GM19324 (cell line): ENCODE measurements around the gene ITGAD.
"Not testable (repeated sequence)": the region's sequence is repeated elsewhere in the genome, so short reads cannot be mapped to it uniquely, and the experiment has no call there.

ENCODE experiments used
- ATAC-seq: cut with Tn5 transposase; IDR thresholded peaks from one replicate; pipeline ENCODE4 v1.9.1; 2021; ENCODE audit warnings: mild to moderate bottlenecking, moderate library complexity; ENCODE audit not compliant: unreplicated experiment, low FRiP score

ITGAD gene

DNA sequence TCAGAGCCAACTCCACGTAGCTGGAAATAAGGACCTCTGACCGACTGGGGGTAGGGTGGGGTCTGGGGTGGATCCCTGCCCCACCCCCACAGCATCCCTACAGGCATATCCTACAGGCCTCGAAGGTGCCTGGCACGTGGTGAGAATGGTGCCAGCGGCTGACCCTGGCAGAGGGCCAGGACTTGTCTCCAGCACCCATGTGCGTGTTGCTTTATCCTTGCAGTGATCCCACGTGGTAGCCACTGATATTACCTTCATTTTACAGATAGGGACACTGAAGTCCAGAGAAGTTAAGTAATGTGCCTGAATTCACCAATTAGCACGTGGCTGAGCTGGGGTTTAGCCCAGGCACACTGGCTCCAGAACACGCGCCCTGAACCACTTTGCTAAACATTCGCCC is 8.3 kb downstream of the ITGAD start:
- ATAC-seq, result no peak

DNA sequence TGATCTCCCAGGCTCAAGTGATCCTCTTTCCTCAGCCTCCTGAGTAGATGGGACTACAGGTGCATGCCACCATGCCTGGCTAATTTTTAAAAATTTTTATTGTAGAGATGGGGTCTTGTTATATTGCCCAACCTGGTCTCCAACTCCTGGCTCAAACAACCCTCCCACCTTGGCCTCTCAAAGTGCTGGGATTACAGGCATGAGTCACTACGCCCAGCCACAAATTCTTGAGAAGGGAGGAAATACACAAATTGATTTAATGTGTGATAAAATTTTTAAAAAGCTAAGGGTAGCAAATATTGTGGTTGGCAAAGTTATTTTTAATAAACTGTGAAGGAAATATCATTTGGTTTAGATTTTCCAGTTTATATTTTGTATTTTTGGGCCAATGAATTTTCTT is 9.6 kb downstream of the ITGAD start:
- ATAC-seq, result no peak

DNA sequence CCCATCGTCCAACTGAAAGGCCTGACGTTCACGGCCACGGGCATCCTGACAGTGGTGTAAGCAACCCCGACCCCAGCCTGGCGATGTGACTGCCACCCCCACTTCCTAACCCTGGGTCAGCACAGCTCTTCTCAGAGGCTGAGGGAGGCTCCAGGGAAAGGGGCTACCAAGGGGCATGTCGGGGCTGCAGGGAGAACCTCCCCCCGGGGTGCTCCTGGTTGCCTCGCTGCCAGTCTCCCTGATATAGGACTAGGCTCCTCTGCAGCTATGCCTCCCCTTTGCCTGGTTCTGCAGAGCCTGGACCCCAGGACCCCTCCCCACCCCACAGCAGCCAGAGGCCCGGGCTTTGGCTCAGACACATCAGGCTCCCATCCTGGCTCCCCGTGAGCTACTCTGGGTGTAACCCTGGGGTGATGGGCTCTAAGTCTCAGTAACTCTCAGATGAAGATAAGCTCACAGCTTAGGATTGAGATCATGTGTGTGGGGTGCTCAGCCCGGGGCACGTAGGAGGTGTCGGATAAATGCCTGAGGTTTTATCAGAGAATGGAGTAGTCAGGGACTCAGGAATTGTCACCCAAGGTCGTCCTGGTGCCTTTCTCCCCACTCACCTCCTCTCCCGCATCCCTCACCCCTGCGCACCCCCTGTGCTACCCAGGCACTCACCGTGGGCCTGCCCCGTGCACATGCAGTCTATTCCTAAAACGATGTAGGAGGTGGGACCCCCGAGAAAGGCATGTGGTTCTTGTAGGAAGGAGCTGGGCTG is 10.6 kb downstream of the ITGAD start:
- no peak for ATAC-seq

DNA sequence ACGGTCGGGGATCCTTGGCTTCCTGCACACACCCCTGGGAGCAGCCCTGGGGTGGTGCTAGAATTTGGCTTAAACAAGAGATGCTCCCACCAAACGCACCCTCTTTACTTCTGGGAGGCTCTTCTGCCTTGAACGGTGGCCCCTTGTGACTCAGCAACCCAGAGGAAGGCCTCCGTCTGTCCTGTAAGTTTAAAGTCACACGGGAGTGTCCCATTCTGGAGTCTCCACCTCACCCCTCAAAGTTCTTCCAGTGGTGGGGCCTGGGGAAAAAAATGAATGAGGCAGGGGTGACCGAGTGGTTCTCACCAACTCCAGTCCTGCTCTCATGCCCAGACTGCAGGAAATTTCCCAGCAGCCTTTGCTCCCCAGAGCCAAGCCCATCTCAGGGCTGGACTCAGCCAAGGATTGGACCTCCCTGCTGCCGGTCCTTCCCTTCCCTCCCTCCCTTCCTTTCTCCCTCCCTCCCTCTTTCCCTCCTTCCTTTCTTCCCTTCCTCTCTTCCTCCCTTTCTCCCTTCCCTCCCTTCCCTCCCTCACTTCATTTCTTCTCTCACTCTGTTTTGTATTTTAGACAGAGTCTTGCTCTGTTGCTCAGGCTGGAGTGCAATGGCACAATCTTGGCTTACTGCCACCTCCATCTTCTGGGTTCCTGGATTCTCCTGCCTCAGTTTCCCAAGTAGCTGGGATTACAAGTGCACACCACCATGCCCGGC is 11.4 kb downstream of the ITGAD start:
- no peak for ATAC-seq

DNA sequence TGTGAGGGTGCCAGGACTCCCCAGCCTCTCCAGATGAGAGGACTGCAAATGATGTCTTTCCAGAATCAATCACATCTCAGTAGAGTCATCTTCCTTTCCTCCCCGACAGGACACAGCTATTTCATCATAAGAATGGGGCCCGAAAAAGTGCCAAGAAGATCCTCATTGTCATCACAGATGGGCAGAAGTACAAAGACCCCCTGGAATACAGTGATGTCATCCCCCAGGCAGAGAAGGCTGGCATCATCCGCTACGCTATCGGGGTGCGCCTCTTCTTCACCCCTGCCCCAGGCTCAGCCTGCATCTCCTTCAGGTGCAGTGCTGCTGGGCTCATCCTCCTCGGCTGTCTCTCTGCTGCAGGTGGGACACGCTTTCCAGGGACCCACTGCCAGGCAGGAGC is 14.3 kb downstream of the ITGAD start:
- no peak for ATAC-seq

DNA sequence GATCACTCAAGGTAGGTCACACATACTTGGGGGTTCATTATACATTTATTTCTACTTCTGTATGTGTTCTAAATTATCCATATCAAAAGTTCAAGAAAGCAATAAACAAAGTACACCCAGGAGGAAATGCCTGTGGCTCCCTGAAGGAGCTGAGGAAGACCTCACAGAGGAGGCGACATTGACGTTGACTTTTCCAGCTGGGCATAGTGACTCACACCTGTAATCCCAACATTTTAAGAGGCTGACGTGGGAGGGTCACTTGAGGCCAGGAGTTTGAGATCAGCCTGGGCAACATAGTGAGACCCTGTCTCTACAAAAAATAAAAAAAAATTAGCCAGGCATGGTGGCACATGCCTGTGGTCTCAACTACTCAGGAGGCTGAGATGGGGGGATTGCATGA is 16.3 kb downstream of the ITGAD start:
- ATAC-seq, result no peak

DNA sequence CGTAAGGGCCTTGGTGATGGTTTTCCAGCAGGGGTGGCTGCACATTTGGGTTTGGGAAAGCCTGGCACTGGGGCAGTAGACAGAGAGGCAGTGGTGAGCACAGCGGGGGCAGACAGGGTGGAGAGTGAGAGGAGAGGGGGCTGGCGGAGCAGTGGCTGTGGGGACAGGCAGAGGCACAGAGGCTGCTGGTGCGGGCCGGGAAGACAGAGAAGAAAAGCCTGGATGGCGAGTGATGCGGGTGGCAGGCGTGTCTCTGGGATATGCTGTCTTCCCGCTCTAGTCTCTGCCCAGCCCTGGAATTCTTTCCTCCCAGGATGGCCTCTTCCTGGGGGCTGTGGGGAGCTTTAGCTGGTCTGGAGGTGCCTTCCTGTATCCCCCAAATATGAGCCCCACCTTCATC is 16.9 kb downstream of the ITGAD start:
- no peak for ATAC-seq

DNA sequence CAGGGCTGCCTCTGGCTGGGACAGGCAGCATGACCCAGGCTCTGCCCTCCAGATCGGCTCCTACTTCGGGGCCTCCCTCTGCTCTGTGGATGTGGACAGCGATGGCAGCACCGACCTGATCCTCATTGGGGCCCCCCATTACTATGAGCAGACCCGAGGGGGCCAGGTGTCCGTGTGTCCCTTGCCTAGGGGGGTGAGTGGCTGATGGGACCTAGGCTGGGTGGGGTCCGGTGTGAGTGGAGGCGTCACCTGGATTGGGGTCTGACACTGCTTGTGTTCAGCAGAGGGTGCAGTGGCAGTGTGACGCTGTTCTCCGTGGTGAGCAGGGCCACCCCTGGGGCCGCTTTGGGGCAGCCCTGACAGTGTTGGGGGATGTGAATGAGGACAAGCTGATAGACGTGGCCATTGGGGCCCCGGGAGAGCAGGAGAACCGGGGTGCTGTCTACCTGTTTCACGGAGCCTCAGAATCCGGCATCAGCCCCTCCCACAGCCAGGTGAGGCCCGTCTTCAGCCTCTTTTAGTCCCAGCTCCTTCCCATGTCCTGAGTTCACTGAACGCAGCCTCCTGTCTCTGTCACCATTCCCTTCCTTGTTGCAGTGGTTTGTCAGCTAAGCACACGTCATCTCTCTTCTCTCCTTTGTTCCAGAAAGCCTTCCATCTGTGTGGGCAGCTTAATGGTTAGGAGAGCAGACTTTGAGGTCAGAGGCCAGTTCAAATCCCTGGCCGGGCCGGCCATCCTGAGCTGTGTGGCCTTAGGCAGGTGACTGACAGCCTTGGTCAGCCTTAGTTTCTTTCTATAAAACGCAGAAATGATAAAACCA is 18.1 kb downstream of the ITGAD start:
- ATAC-seq, result no peak

DNA sequence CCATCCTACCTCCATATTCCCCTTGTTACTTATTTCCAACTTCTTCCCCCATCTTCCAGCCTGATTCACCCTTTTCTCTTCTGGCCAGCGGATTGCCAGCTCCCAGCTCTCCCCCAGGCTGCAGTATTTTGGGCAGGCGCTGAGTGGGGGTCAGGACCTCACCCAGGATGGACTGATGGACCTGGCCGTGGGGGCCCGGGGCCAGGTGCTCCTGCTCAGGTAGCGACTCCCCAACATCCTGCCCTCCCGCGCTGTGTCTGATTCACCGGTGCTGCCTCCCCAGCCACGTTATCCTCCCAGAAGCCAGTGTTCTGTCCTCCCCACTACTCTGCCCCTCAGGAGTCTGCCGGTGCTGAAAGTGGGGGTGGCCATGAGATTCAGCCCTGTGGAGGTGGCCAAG is 19.6 kb downstream of the ITGAD start:
- ATAC-seq, result no peak

DNA sequence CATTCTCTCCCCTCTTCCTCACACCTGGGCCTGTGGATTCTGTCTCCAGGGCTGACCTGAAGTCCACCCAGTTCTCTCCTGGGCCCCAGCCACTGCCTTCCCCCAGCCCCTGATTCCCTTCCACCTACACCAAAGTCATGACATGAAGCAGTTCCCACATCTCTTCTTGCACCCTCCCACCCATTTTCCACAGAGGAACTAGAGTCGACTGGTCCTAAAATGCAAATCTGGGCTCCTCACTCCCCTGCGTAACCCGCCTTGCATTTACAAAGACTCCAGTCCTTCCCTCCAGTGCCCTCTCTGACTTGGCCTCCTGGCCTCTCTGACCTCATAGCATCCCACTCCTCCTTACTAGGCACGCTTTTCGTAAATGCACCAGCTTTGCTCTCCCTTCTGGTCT is 20.2 kb downstream of the ITGAD start:
- ATAC-seq, result no peak

DNA sequence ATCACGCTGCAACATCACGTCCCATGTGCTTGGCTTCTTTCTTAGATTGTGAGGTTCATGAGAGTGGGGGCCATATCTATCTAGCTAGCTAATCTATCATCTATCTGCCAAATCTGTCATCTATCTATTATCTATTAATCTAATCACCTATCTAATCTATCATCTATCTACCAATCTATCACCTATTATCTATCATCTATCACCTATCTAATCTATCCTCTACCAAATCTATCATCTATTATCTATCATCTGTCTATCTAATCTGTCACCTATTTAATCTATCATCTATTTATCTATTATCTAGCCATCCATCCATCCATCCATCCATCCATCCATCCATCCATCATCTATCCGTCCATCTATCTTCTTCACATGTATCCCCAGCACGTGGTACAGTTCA is 20.8 kb downstream of the ITGAD start:
- no peak for ATAC-seq

DNA sequence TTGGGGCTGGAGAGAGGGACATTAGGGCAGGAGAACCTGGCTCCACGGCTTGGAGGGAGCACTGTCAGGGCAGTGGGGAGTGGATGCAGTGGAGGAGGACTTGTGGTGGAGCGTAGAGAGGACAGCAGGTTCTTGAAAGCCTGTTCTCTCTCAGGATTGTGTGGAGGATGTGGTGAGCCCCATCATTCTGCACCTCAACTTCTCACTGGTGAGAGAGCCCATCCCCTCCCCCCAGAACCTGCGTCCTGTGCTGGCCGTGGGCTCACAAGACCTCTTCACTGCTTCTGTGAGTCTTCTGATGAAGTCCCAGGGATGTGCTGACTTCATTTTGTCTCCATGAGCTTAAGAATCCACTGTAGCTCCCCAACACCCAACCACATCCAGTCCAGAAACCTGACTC is 21.6 kb downstream of the ITGAD start:
- no peak for ATAC-seq

DNA sequence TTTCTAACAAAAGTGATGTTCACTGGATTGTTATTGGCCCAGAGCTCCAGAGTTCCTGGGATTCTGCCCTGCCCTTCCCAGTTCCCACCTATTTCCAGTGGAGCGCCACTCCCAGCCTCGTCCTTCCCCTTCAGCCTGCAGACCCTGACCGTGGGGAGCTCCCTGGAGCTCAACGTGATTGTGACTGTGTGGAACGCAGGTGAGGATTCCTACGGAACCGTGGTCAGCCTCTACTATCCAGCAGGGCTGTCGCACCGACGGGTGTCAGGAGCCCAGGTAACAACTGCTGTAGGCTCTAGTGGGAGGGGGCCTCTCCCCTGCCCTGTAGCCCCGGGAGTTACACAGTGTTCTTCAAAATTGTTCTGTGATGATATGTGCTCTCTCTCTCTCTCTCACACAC is 23.2 kb downstream of the ITGAD start:
- no peak for ATAC-seq

DNA sequence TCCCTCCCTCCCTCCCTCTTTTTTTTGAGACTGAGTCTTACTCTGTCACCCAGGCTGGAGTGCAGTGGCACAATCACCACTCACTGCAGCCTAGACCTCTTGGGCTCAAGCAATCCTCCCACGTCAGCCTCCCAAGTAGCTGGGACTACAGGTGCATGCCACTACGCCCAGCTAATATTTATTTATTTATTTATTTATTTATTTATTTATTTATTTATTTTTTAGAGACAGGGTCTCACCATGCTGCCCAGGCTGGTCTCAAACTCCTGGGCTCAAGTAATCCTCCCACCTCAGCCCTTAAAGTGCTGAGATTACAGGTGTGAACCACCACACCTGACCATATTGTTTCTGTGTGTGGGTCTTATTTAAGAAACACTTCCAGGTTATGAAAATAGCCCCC is 23.9 kb downstream of the ITGAD start:
- not testable (repeated sequence) for ATAC-seq

DNA sequence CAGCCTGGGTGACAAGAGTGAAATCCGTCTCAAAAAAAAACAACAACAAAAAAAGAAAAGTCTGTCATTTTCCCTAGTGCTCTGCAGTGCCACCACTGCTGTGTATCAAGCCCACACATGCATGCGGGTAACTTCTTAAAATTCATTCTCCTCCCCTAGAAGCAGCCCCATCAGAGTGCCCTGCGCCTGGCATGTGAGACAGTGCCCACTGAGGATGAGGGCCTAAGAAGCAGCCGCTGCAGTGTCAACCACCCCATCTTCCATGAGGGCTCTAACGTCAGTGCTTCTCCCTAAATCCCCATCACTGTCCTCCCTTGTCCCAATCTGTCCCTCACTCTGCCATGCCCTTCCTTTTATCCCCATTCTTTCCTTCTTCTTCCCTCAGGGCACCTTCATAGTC is 24.8 kb downstream of the ITGAD start:
- ATAC-seq, result no peak

DNA sequence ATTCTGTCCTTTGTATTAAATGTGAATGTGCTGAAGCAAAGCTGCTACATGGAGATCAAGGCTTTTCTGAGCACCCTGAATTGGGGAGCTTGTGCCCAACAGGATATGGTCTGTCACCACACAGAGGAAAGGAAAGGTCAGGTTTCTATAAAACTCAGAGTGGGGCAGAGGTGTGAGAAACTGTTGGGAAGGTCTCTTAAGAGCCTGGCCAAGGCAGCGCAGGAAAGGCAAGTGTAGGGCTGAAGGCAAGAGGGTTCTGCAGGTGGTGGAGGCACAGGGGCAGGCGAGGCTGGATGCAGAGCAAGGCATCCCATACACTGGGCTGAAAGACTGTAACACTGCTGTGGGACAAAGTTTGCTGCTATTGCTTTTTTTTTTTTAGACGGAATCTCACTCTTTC is 26.9 kb downstream of the ITGAD start:
- no peak for ATAC-seq

DNA sequence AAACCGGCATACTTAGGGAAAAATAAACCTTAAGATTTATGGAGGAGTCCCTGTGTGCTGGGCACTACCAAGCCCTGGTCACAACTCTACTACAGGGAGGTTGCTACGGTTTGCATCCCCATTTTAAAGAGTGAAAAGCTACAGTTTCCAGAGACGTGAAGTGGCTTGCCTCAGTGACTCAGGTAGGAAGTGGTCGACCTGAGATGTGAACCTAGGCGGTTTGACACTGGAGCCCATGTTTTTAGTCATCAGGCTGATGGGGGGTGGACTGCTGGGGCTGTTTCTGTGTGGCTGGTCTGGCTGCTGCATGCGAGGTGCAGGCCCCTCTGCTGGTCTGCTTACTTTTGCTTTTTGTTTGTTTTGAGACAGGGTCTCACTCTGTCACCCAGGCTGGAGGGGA is 28.5 kb downstream of the ITGAD start:
- ATAC-seq, result no peak

DNA sequence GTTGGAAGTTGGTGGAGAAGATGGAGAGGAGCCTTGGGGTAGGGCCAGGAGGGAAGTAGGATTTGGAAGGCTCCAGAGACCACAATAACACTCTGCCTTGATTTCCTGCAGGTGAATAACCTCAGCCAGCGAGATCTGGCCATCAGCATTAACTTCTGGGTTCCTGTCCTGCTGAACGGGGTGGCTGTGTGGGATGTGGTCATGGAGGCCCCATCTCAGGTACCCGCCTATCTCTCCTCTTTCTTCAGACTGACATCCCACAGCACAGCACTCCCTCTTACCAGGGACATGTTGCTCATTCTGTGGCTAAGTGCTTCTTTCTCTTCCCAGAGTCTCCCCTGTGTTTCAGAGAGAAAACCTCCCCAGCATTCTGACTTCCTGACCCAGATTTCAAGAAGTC is 30.1 kb downstream of the ITGAD start:
- no peak for ATAC-seq

DNA sequence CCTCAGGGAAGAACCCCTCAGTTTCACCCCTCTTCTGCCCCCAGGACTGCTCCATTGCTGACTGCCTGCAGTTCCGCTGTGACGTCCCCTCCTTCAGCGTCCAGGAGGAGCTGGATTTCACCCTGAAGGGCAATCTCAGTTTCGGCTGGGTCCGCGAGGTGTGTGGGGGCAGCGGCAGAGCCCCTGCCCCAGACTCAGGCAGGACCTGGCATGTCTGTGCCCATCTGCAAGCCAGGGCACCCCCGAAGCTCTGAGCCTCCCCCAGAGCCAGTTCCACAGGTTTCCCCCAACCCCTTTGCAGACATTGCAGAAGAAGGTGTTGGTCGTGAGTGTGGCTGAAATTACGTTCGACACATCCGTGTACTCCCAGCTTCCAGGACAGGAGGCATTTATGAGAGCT is 30.7 kb downstream of the ITGAD start:
- ATAC-seq, result no peak

DNA sequence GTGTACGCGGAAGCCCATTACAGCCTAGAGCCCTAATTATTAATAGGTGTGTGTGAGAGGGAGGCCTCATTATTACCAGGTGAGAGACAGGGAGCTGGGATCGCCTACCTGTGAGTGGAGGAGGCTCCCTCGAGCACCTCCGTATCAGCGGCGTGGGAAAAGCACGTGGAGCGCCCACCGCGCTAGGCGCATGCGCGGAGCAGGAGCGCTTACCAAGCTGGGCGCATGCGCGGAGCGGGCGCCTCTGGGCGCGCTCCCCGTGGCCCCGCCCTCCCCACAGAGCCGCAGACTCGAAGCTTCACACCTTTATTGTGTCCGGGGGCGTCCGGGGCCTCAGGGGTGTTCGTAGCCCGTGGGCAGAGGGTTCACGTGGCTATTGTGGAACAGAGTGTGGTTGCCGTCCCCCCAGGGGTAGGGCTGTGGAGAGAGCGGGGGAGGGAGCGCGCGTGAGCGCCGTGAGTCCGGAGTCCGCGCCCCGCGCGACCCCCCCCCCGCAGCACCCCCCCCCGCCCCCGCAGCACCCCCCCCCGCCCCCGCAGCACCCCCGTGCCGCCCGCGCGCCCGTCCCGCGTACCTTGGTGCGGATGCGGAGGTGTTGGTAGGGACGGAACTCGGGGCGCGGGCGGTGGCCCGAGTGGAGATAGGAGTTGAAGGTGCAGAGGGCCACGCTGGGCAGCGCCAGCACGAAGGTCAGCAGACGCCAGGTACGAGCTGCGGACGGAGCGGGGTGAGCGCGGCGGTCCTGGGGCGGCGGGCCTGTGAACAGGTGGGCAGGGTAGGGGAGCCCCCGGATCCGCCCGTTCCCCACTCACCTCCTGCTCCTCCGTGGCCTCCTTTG is 34.5 kb downstream of the ITGAD start:
- ATAC-seq, result no peak

DNA sequence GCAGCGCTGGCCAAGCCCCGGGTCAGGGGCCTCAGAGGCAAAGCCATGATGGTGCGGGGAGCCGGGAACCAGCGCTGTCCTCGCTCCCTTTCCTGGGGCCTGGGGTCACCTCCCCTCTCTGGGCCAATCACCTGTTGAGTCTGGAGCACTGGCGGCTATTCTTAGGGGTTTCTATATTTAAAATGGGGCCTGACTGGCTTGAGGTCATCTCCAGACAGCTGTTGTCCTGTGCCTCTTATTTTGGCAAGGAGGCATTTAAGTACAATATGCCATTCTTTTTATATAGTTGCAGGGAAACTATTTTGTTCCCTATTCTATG is 35.1 kb downstream of the ITGAD start, which contains the start of gene COX6A2:
TSS of gene COX6A2 (minus strand) at position 82 of the 319 bp plus-strand sequence. CDS start at position 47, 35 bp downstream.
- no peak for ATAC-seq
